HepG2 (cell line): Measurements from ENCODE around the gene LNX2. TPM values are rescaled to one million over a fixed set of nuclear protein-coding genes. Genes with fewer than 3 reads are reported as not detected.

Experiments used
- ARNT ChIP-seq: fragments of 450-650 bp; IDR thresholded peaks from 2 replicates; pipeline ENCODE4 v1.6.1; 2017
- ATF7-NPFF ChIP-seq: sonication (generic); formaldehyde crosslinking; IDR thresholded peaks from 2 replicates; pipeline ENCODE4 v1.8.1; 2023; ENCODE audit warnings: mild to moderate bottlenecking, low read depth, missing genetic modification reagents, moderate library complexity
- ELF4 ChIP-seq: sonication (generic); formaldehyde crosslinking; IDR thresholded peaks from 2 replicates; pipeline ENCODE4 v1.5.0; 2020; ENCODE audit warnings: missing genetic modification reagents, mild to moderate bottlenecking, moderate library complexity, borderline replicate concordance
- HNF4A ChIP-seq: sonication (generic); formaldehyde crosslinking; IDR thresholded peaks from 2 replicates; pipeline ENCODE4 v1.4.0; 2020; ENCODE audit warnings: missing genetic modification reagents
- HNRNPK ChIP-seq: fragments of 200-400 bp; formaldehyde crosslinking; IDR thresholded peaks from 2 replicates; pipeline ENCODE4 v1.6.1; 2018; ENCODE audit warnings: low read length, low read depth, moderate library complexity, mild to moderate bottlenecking; ENCODE audit not compliant: poor library complexity, severe bottlenecking
- HOXA3 ChIP-seq: sonication (generic); formaldehyde crosslinking; IDR thresholded peaks from 2 replicates; pipeline ENCODE4 v1.5.0; 2020; ENCODE audit warnings: missing genetic modification reagents
- KDM4B ChIP-seq: sonication (generic); formaldehyde crosslinking; IDR thresholded peaks from 2 replicates; pipeline ENCODE4 v1.4.0; 2020; ENCODE audit warnings: missing genetic modification reagents
- KMT2B ChIP-seq: IDR thresholded peaks from 2 replicates; pipeline ENCODE4 v1.6.1; 2016; ENCODE audit warnings: missing genetic modification reagents, missing compliant biosample characterization
- MED1 ChIP-seq: sonication (generic); formaldehyde crosslinking; IDR thresholded peaks from 2 replicates; pipeline ENCODE4 v1.4.0; 2020; ENCODE audit warnings: missing genetic modification reagents
- NONO ChIP-seq, 2 experiments: fragments of 450-650 bp in 1 of 2; sonication (generic) in 1 of 2; formaldehyde crosslinking in 1 of 2; IDR thresholded peaks in 1 of 2; conservative IDR thresholded peaks in 1 of 2; 2 replicates each; pipeline versions ENCODE4 v1.6.1 to v1.8.0; 2017 to 2022; ENCODE audit warnings: mild to moderate bottlenecking in 1 of 2, missing genetic modification reagents in 1 of 2, moderate library complexity in 1 of 2
- NR2F6 ChIP-seq, 2 experiments: IDR thresholded peaks; 2 replicates each; pipeline ENCODE4 v1.6.1; 2016; ENCODE audit warnings: antibody characterized with exemption in 1 of 2, mild to moderate bottlenecking in 1 of 2
- PTBP1 ChIP-seq: fragments of 200-400 bp; formaldehyde crosslinking; IDR thresholded peaks from 2 replicates; pipeline ENCODE4 v1.6.1; 2018; ENCODE audit warnings: low read length, low read depth; ENCODE audit not compliant: poor library complexity, severe bottlenecking
- ZC3H13 ChIP-seq: sonication (generic); formaldehyde crosslinking; IDR thresholded peaks from 2 replicates; pipeline ENCODE4 v1.8.1; 2023; ENCODE audit warnings: mild to moderate bottlenecking, missing genetic modification reagents, moderate library complexity
- ZKSCAN5 ChIP-seq: sonication (generic); formaldehyde crosslinking; IDR thresholded peaks from 2 replicates; pipeline ENCODE4 v1.5.1; 2020; ENCODE audit warnings: mild to moderate bottlenecking, missing genetic modification reagents
- ZNF234 ChIP-seq: sonication (generic); formaldehyde crosslinking; conservative IDR thresholded peaks from 2 replicates; pipeline ENCODE4 v1.5.1; 2020; ENCODE audit warnings: mild to moderate bottlenecking, missing genetic modification reagents
- ZNF614 ChIP-seq: IDR thresholded peaks from 2 replicates; pipeline ENCODE4 v1.6.1; 2018; ENCODE audit warnings: missing biosample characterization, missing genetic modification reagents, inconsistent platforms, borderline replicate concordance
- ZNF776 ChIP-seq: sonication (generic); formaldehyde crosslinking; IDR thresholded peaks from 2 replicates; pipeline ENCODE4 v1.4.0; 2020; ENCODE audit warnings: mild to moderate bottlenecking, missing genetic modification reagents
- ZNF883 ChIP-seq: sonication (generic); formaldehyde crosslinking; IDR thresholded peaks from 2 replicates; pipeline ENCODE4 v1.5.1; 2020; ENCODE audit warnings: mild to moderate bottlenecking, missing genetic modification reagents; ENCODE audit errors: not compliant biosample characterization
- polyA plus RNA-seq, 8 experiments: library from polyadenylated mRNA; depleted of rRNA in 3 of 8; stranded (reverse) in 7 of 8; unstranded in 1 of 8; fragments of >200 nt; fragmentation: Illumina TruSeq in 4 of 8; extraction: Trizol in 4 of 8; gene quantifications; 2 replicates each; pipeline versions ENCODE4 v1.2.1 to v1.2.3, GENCODE V29; 2011 to 2016; ENCODE audit warnings: low read depth in 4 of 8, missing spikeins in 1 of 8, mixed read lengths in 1 of 8; ENCODE audit not compliant: insufficient read depth in 1 of 8
- total RNA-seq, 5 experiments: library from RNA; depleted of rRNA; stranded (reverse); fragments of >200 nt; fragmentation: Illumina TruSeq; extraction: Trizol; gene quantifications; 2 replicates each; pipeline ENCODE4 v1.2.3, GENCODE V29; 2016; ENCODE audit warnings: low read depth in 1 of 5
- TF ChIP-seq, protein P1 (sequence below): sonication (generic); IDR thresholded peaks from 2 replicates; pipeline ENCODE4 v1.6.1; 2016; ENCODE audit warnings: low read depth, borderline replicate concordance
- TF ChIP-seq, protein P2 (sequence below): sonication (generic); formaldehyde crosslinking; IDR thresholded peaks from 2 replicates; pipeline ENCODE4 v1.4.0; 2020; ENCODE audit warnings: missing genetic modification reagents, borderline replicate concordance
- TF ChIP-seq, protein P3 (sequence below): sonication (generic); formaldehyde crosslinking; IDR thresholded peaks from 2 replicates; pipeline ENCODE4 v1.4.0; 2020; ENCODE audit warnings: mild to moderate bottlenecking, missing genetic modification reagents
- TF ChIP-seq, protein P4 (sequence below): fragments of 450-650 bp; IDR thresholded peaks from 2 replicates; pipeline ENCODE4 v1.6.1; 2017; ENCODE audit warnings: mild to moderate bottlenecking

The LNX2 gene
- total and polyA plus RNA-seq, 2 of the 13 experiments (the other 11 are each of a cell fraction or from before 2014, with no cell fraction given): 9.2 to 9.7 TPM

DNA sequence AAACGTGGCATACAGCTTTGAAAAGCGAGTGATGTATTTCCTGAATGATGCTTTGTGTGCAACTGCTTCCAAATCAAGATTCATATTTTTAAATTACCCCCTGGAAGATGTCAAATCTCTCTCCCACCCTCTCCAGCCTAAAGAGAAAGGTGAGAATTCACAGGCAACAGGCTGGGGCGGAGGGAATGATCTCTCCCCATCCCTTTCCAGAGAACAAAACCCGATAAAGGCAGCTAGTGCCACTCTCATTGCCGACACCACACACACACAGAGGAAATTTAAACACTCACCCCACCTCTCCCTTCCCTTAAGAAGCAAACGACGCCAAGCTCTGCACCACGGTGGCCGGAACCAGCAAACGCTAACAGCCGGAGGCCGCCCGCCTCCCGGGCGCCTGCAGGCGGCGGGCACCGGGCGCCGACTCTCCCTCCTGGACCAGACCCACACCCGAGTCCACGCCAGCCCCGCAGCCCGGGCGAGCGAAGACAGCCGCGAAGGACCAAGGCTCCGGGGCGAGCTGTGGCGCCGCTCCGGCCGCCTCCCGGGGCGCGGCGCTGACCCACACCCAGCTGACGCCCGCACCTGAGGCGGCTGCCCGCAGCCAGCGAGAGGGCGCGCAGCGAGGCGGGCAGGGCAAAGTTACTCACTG, 477 bp downstream of the LNX2 start (continued):
- TF ChIP-seq ZNF614 (no peak), ZKSCAN5 (CRISPR knock-in tag) (no peak), KDM4B (CRISPR knock-in tag) (no peak), HNF4A (CRISPR knock-in tag) (no peak), ZNF883 (CRISPR knock-in tag) (no peak), ELF4 (CRISPR knock-in tag) (no peak), NR2F6 (IDR thresholded peaks at IDR 0.05) (no peak), NR2F6 (CRISPR knock-in tag; IDR thresholded peaks at IDR 0.05) (no peak), ATF7-NPFF (CRISPR knock-in tag) (peak; percentile 17; the same call in 1 of the 2 replicates), MED1 (no peak), NONO (IDR thresholded peaks at IDR 0.05) (no peak), NONO (CRISPR knock-in tag; conservative IDR thresholded peaks at IDR 0.05) (no peak), PTBP1 (no peak), ARNT (no peak), ZC3H13 (CRISPR knock-in tag) (no peak), KMT2B (CRISPR knock-in tag) (no peak), HOXA3 (CRISPR knock-in tag) (peak; percentile 16; the same call in 1 of the 2 replicates), ZNF776 (0 out of 2 replicates have a peak, but pooled peaks have one; percentile 1), HNRNPK (peak; percentile 2), ZNF234 (CRISPR knock-in tag) (0 out of 2 replicates have a peak, but pooled peaks have one; percentile 6)
- TF ChIP-seq, protein P1, sequence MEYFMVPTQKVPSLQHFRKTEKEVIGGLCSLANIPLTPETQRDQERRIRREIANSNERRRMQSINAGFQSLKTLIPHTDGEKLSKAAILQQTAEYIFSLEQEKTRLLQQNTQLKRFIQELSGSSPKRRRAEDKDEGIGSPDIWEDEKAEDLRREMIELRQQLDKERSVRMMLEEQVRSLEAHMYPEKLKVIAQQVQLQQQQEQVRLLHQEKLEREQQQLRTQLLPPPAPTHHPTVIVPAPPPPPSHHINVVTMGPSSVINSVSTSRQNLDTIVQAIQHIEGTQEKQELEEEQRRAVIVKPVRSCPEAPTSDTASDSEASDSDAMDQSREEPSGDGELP: no peak
- TF ChIP-seq, protein P2, sequence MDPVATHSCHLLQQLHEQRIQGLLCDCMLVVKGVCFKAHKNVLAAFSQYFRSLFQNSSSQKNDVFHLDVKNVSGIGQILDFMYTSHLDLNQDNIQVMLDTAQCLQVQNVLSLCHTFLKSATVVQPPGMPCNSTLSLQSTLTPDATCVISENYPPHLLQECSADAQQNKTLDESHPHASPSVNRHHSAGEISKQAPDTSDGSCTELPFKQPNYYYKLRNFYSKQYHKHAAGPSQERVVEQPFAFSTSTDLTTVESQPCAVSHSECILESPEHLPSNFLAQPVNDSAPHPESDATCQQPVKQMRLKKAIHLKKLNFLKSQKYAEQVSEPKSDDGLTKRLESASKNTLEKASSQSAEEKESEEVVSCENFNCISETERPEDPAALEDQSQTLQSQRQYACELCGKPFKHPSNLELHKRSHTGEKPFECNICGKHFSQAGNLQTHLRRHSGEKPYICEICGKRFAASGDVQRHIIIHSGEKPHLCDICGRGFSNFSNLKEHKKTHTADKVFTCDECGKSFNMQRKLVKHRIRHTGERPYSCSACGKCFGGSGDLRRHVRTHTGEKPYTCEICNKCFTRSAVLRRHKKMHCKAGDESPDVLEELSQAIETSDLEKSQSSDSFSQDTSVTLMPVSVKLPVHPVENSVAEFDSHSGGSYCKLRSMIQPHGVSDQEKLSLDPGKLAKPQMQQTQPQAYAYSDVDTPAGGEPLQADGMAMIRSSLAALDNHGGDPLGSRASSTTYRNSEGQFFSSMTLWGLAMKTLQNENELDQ: no peak
- TF ChIP-seq, protein P3, sequence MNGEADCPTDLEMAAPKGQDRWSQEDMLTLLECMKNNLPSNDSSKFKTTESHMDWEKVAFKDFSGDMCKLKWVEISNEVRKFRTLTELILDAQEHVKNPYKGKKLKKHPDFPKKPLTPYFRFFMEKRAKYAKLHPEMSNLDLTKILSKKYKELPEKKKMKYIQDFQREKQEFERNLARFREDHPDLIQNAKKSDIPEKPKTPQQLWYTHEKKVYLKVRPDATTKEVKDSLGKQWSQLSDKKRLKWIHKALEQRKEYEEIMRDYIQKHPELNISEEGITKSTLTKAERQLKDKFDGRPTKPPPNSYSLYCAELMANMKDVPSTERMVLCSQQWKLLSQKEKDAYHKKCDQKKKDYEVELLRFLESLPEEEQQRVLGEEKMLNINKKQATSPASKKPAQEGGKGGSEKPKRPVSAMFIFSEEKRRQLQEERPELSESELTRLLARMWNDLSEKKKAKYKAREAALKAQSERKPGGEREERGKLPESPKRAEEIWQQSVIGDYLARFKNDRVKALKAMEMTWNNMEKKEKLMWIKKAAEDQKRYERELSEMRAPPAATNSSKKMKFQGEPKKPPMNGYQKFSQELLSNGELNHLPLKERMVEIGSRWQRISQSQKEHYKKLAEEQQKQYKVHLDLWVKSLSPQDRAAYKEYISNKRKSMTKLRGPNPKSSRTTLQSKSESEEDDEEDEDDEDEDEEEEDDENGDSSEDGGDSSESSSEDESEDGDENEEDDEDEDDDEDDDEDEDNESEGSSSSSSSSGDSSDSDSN: peak; percentile 67; the same call in 1 of the 2 replicates
- TF ChIP-seq, protein P4, sequence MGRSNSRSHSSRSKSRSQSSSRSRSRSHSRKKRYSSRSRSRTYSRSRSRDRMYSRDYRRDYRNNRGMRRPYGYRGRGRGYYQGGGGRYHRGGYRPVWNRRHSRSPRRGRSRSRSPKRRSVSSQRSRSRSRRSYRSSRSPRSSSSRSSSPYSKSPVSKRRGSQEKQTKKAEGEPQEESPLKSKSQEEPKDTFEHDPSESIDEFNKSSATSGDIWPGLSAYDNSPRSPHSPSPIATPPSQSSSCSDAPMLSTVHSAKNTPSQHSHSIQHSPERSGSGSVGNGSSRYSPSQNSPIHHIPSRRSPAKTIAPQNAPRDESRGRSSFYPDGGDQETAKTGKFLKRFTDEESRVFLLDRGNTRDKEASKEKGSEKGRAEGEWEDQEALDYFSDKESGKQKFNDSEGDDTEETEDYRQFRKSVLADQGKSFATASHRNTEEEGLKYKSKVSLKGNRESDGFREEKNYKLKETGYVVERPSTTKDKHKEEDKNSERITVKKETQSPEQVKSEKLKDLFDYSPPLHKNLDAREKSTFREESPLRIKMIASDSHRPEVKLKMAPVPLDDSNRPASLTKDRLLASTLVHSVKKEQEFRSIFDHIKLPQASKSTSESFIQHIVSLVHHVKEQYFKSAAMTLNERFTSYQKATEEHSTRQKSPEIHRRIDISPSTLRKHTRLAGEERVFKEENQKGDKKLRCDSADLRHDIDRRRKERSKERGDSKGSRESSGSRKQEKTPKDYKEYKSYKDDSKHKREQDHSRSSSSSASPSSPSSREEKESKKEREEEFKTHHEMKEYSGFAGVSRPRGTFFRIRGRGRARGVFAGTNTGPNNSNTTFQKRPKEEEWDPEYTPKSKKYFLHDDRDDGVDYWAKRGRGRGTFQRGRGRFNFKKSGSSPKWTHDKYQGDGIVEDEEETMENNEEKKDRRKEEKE: no peak
